GM19099 (cell line): ENCODE measurements around the gene SFTPD.

Experiments used
- POLR2A ChIP-seq: IDR thresholded peaks from 3 replicates; pipeline ENCODE4 v1.6.1; 2011; ENCODE audit warnings: low read depth; ENCODE audit not compliant: insufficient read length; ENCODE audit errors: extremely low read depth

The SFTPD gene

GRCh38 chr10:79948976-79949722 is at the start of gene SFTPD:
Gene SFTPD, minus strand, starts transcription at chr10:79949105. Its CDS starts 2,446 bp downstream, at chr10:79946659.
- TF ChIP-seq POLR2A: no peak

- no peak for TF ChIP-seq POLR2A
These were observed 47.2 kb upstream of the SFTPD start for GRCh38 chr10:79995979-79996634.

GRCh38 chr10:79994556-79994955 is 45.7 kb upstream of the SFTPD start:
- TF ChIP-seq POLR2A: no peak

- TF ChIP-seq POLR2A: no peak
These were observed 36.7 kb upstream of the SFTPD start for GRCh38 chr10:79985481-79986072.

- no peak for TF ChIP-seq POLR2A
These were observed 35.9 kb upstream of the SFTPD start for GRCh38 chr10:79984851-79985250.

- TF ChIP-seq POLR2A: no peak
These were observed 34.5 kb upstream of the SFTPD start for GRCh38 chr10:79983286-79983909.

GRCh38 chr10:79982861-79983260 is 34.0 kb upstream of the SFTPD start:
- TF ChIP-seq POLR2A: no peak

- TF ChIP-seq POLR2A: no peak
These were observed 33.5 kb upstream of the SFTPD start for GRCh38 chr10:79982362-79982800.

- TF ChIP-seq POLR2A: no peak
These were observed 32.8 kb upstream of the SFTPD start for GRCh38 chr10:79981450-79982361.

- TF ChIP-seq POLR2A: no peak
These were observed 31.8 kb upstream of the SFTPD start for GRCh38 chr10:79980711-79981110.

- TF ChIP-seq POLR2A: no peak
These were observed 31.2 kb upstream of the SFTPD start for GRCh38 chr10:79979976-79980687.

- no peak for TF ChIP-seq POLR2A
These were observed 30.5 kb upstream of the SFTPD start for GRCh38 chr10:79979310-79979975.

GRCh38 chr10:79976999-79977398 is 28.1 kb upstream of the SFTPD start:
- no peak for TF ChIP-seq POLR2A
